ENCODE data around the gene LSS. TPM values are rescaled to one million over a fixed set of nuclear protein-coding genes. Genes with fewer than 3 reads are reported as not detected.

Gene LSS
- 63.7 and 116 TPM in 2 replicates for total RNA-seq

DNA sequence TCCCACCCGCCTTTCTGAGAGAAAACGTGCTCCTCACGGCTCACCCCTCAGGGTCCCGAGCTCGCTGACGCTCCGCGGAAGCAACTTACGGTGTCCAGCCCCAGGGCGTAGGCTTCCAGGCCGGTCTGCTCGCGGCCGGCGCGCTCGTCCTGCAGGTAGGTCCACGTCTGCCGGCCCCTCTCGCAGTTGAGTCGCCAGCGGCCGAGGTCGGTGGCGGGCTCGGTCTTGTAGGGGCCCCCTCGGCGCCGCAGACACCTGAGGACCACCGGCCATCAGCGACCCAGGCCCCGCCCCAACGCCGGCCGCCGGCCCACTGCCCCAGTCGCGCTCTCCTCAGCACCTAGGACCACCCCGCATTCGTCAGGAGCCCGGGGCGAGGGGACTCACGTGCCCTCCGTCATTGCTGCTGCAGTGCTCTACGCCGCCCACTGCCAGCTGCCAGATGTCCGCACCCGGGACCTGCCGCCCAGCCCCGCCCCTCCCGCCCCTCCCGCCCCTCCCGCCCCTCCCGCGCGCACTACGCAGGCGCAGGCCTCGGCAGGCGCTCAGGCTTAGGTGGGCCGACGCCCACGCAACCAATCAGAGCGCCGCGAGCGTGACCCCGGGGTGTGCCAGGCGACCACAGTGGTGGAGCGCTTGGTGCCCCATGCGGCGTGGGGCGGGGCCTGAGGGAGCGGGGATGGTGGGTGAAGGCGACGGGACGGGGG lies at the start of gene LSS:
TSS of gene LSS (minus strand) at position 430 of the 707 bp plus-strand sequence. CDS start at position 401, 29 bp downstream.

GRCh38 chr21:46183910-46184624 lies 44.5 kb downstream of the LSS start, which contains the start of gene SPATC1L:
SPATC1L (minus strand) TSS chr21:46184459; CDS start chr21:46182816, 1,643 bp downstream.

GRCh38 chr21:46155514-46156377 lies 72.8 kb downstream of the LSS start, which contains the start of gene FTCD:
FTCD (minus strand) TSS chr21:46155579; CDS start chr21:46155523, 56 bp downstream.

Other genes starting within 250 kb of the LSS start
- gene COL6A1, start 247.0 kb downstream of the LSS start, total RNA-seq, result 2,467 and 3,941 TPM in 2 replicates
- gene COL6A2, start 130.7 kb downstream of the LSS start, total RNA-seq, result 1,807 and 2,776 TPM in 2 replicates
- not detected in 2 replicates for gene FTCD, start 73.2 kb downstream of the LSS start, total RNA-seq
- 20.4 and 20.9 TPM in 2 replicates for gene SPATC1L, start 44.3 kb downstream of the LSS start, total RNA-seq
- 34.5 and 50.7 TPM in 2 replicates for gene MCM3AP, start 56.8 kb upstream of the LSS start, total RNA-seq
- 24.9 and 31.1 TPM in 2 replicates for gene YBEY, start 57.6 kb upstream of the LSS start, total RNA-seq
- 2.0 and 2.6 TPM in 2 replicates for gene C21orf58, start 95.1 kb upstream of the LSS start, total RNA-seq
- gene PCNT, start 95.4 kb upstream of the LSS start, total RNA-seq, result 9.9 and 16.1 TPM in 2 replicates
- gene DIP2A, start 230.1 kb upstream of the LSS start, total RNA-seq, result 9.9 and 11.6 TPM in 2 replicates

Measured in cardiac atrium fibroblast (primary cell).